Erythroblast (primary cell): ENCODE measurements around the gene C5orf46.

Source experiments
- GATA1 ChIP-seq: IDR thresholded peaks from 2 replicates; pipeline ENCODE4 v1.6.1; 2011; ENCODE audit warnings: low read depth, mild to moderate bottlenecking, control low read depth, low read length, moderate library complexity
- POLR2A ChIP-seq: IDR thresholded peaks from 2 replicates; pipeline ENCODE4 v1.6.1; 2011; ENCODE audit warnings: mild to moderate bottlenecking, low read length

- TF ChIP-seq POLR2A, result no peak
- no peak for TF ChIP-seq GATA1
Measured at GRCh38 chr5:147842869-147843268, 63.5 kb downstream of the C5orf46 start.
